Right lobe of liver (tissue), 4 donors: Measurements from ENCODE around the gene NSUN5.
"Not testable (repeated sequence)": the region's sequence is repeated elsewhere in the genome, so short reads cannot be mapped to it uniquely, and the experiment has no call there.

ENCODE experiments used
- CTCF ChIP-seq, 4 donors: fragments of 200-600 bp in 3 of 4; fragments of 450-650 bp in 1 of 4; IDR thresholded peaks; one replicate each; pipeline versions ENCODE4 v1.5.1 to v1.8.0; 2016 to 2022; ENCODE audit warnings: antibody characterized with exemption in 4 of 4, mild to moderate bottlenecking in 2 of 4
- POLR2A ChIP-seq: fragments of 450-650 bp; IDR thresholded peaks from one replicate; pipeline ENCODE4 v1.6.1; 2017; ENCODE audit warnings: antibody characterized with exemption, mild to moderate bottlenecking
- donor health status: DM: no; HTN: no; CAD: no.
- donor health status: DM: no; HTN: no; CAD: no.
- donor health status: DM: no; HTN: yes; CAD: no.

GRCh38 chr7:73277210-73277609 lies 31.4 kb downstream of the NSUN5 start:
- TF ChIP-seq POLR2A; CTCF (IDR thresholded peaks at IDR 0.05): not testable (repeated sequence)
